Ascending aorta (tissue), 2 donors: ENCODE measurements around the gene TC2N. TPM values are rescaled to one million over a fixed set of nuclear protein-coding genes. Genes with fewer than 3 reads are reported as not detected.

Experiments
- DNase-seq, 2 donors: peaks; one replicate each; pipeline ENCODE4 v3.0.0-alpha.2; 2019; ENCODE audit warnings: low spot score in 2 of 2
- H3K27ac ChIP-seq, 2 donors: fragments of 200-600 bp; sonication (generic); one replicate each; pipeline ENCODE4 v1.5.1; 2016 to 2017; ENCODE audit warnings: mild to moderate bottlenecking in 1 of 2
- H3K27me3 ChIP-seq: fragments of 200-600 bp; sonication (generic); one replicate; pipeline ENCODE4 v1.5.1; 2017
- H3K36me3 ChIP-seq, 2 donors: fragments of 200-600 bp; sonication (generic); one replicate each; pipeline ENCODE4 v1.5.1; 2016
- H3K4me1 ChIP-seq, 2 donors: fragments of 200-600 bp; sonication (generic); one replicate each; pipeline ENCODE4 v1.5.1; 2016 to 2017; ENCODE audit warnings: mild to moderate bottlenecking in 1 of 2
- H3K4me3 ChIP-seq, 2 donors: fragments of 200-600 bp; sonication (generic); one replicate each; pipeline ENCODE4 v1.5.1; 2016 to 2017; ENCODE audit warnings: mild to moderate bottlenecking in 1 of 2
- H3K9me3 ChIP-seq, 2 donors: fragments of 200-600 bp; sonication (generic); one replicate each; pipeline ENCODE4 v1.5.1; 2016
- CTCF ChIP-seq, 3 experiments: fragments of 200-600 bp in 2 of 3; fragments of 450-650 bp in 1 of 3; sonication (generic) in 2 of 3; IDR thresholded peaks; one replicate each; pipeline ENCODE4 v1.5.1; 2016 to 2019; ENCODE audit warnings: antibody characterized with exemption in 3 of 3, mild to moderate bottlenecking in 1 of 3, moderate library complexity in 1 of 3
- intact Hi-C: fragments of 100-400 bp; cut with DNase I; formaldehyde crosslinking; loops from one replicate; pipeline ENCODE4 v1.15.1; 2023
- total RNA-seq: library from RNA; depleted of rRNA; stranded (reverse); fragments of >200 nt; gene quantifications from one replicate; pipeline ENCODE4 v1.1.0, GENCODE V29; 2016

Gene TC2N
- total RNA-seq, 1 donor from 2014 or later = 37.8 TPM

DNA sequence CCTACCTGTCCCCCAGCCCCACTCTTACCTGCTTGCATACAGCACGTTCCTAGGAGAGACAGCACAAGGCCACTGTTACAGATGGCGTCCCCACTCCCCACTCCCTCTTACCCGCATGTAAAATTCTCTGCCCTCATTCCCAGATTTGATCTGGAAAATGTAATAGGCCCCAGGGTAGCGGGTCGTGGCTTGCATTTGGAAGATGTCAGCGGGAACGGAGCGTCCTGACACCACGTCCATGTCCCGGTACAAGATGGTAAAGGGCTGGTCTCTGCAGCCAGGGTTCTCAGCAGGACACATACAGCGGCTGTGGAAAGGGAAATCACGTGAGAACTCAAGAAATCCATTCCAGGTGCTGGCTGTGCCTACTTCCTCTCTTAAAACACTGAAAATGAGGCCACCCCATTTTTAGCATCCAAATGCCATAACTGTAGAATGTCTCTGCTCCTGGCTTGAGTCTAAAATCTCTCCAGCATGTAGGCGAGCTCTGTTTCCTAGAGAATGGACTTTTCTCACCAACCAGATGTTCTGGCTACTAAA, 10.1 kb upstream of the TC2N start:
- no peak for DNase-seq
- intact Hi-C loops = no loop called here
- H3K27me3 ChIP-seq = no peaks in the 10 kb centered on the region
- peaks cover 77 to 86% of the 10 kb centered on the region in 2 donors for H3K36me3 ChIP-seq
- H3K4me1 ChIP-seq = peaks cover 6 to 25% of the 10 kb centered on the region in 2 donors
- H3K9me3 ChIP-seq = no peaks in the 10 kb centered on the region
- H3K4me3 ChIP-seq = no peak overlapping the region
- no peak for TF ChIP-seq CTCF (IDR thresholded peaks at IDR 0.05)
- H3K27ac ChIP-seq = peak overlapping the region; percentile 45 to 74

DNA sequence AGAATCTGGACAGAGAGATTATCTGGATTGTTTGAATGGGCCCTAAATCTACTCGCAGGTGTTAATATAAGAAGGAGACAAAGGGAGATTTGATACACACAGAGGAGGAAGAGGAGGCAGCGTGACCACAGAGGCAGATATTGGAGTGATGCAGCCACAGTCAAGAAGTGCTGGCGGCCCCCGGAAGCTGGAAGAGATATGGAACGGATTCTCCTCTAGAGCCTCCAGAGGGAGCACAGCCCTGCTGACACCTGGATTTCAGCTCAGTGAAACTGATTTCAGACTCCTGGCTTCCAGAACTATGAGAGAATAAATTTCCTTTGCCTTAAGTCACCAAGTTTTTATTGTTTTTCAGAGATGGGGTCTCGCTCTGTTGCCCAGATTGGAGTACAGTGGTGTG, 9.2 kb upstream of the TC2N start:
- DNase-seq = no peak
- TF ChIP-seq CTCF (IDR thresholded peaks at IDR 0.05) = no peak
- intact Hi-C loops = no loop called here
- no peak overlapping the region for H3K4me3 ChIP-seq
- H3K4me1 ChIP-seq = peaks cover 13 to 32% of the 10 kb centered on the region in 2 donors
- no peaks in the 10 kb centered on the region for H3K27me3 ChIP-seq
- H3K9me3 ChIP-seq = no peaks in the 10 kb centered on the region
- H3K27ac ChIP-seq = peak overlapping the region; percentile 45 to 77
- peaks cover 77 to 79% of the 10 kb centered on the region in 2 donors for H3K36me3 ChIP-seq

DNA sequence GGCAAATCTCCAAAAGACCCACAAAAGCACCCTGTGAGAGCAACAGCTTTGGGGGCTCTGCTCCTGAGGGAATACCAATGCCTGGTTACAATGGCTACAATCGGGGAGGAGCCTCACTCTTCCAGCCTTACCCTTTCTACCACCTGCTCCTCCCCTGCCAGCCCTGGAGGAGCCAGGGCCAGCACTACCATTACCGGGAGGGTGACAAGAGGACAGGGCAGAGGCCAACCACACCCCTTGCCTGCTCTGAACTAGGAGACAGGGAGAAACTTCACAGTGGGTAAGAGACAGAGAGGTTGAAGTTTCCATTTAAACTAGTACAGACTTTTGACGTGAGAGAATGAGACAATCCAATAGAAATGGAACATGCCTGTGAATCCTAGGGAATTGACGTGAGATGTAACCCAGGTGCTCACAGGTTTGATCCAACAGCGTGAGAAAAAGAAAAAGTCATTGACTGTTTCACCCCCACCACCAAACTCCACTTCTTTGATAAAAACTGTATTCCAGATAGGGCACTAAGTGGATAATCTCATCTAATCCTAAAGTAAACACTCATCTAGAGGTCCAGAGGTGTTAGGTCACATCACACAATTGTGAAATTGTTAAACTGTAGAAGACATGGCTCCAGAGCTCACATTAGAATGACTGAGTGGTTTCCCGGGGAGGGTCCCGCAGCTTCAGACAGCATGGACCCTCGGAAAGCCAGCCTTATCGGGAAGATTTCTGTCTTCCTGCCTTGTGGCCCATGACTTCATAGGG, 8.4 kb upstream of the TC2N start:
- H3K36me3 ChIP-seq = peaks cover 74 to 75% of the 10 kb centered on the region in 2 donors
- intact Hi-C loops = no loop called here
- H3K9me3 ChIP-seq = no peaks in the 10 kb centered on the region
- no peak for DNase-seq
- H3K27me3 ChIP-seq = no peaks in the 10 kb centered on the region
- H3K4me3 ChIP-seq = no peak overlapping the region
- H3K4me1 ChIP-seq = peaks cover 13 to 32% of the 10 kb centered on the region in 2 donors
- no peak for TF ChIP-seq CTCF (IDR thresholded peaks at IDR 0.05)
- H3K27ac ChIP-seq = peak overlapping the region; percentile 77 to 78

GRCh38 chr14:91873471-91874415, 6.4 kb upstream of the TC2N start:
- H3K4me1 ChIP-seq = peaks cover 13 to 20% of the 10 kb centered on the region in 2 donors
- peak overlapping the region; percentile 77 to 78 for H3K27ac ChIP-seq
- H3K4me3 ChIP-seq = no peak overlapping the region
- H3K9me3 ChIP-seq = no peaks in the 10 kb centered on the region
- H3K27me3 ChIP-seq = no peaks in the 10 kb centered on the region
- H3K36me3 ChIP-seq = peaks cover 74 to 77% of the 10 kb centered on the region in 2 donors
- intact Hi-C loops = loop anchor here (2.0 to 5.0 kb wide), 2 partner anchors 33 to 44 kb away; no protein-coding TSS in a partner anchor
- DNase-seq = no peak
- TF ChIP-seq CTCF (IDR thresholded peaks at IDR 0.05) = no peak
